LNCAP (cell line): Measurements from ENCODE around the gene CD24.

Experiments
- CTCF ChIP-seq: fragments of 450-650 bp; IDR thresholded peaks from 2 replicates; pipeline ENCODE4 v1.5.1; 2017; ENCODE audit warnings: mild to moderate bottlenecking

CD24 gene

GRCh38 chr6:106988664-106989063, 14.1 kb upstream of the CD24 start:
- no peak for TF ChIP-seq CTCF

GRCh38 chr6:106981926-106982325, 7.4 kb upstream of the CD24 start:
- no peak for TF ChIP-seq CTCF

GRCh38 chr6:106980926-106981325, 6.4 kb upstream of the CD24 start:
- TF ChIP-seq CTCF = no peak

- peak; percentile 93 for TF ChIP-seq CTCF
These were observed 4.9 kb upstream of the CD24 start for GRCh38 chr6:106979435-106979884.

GRCh38 chr6:106977246-106977645, 2.7 kb upstream of the CD24 start:
- no peak for TF ChIP-seq CTCF

GRCh38 chr6:106976270-106976669, 1.7 kb upstream of the CD24 start:
- no peak for TF ChIP-seq CTCF

- TF ChIP-seq CTCF = no peak
These were observed 1.2 kb upstream of the CD24 start for GRCh38 chr6:106975738-106976064.

GRCh38 chr6:106974999-106975737, 639 bp upstream of the CD24 start:
- TF ChIP-seq CTCF = peak; percentile 63
